Retinal pigment epithelial cell (primary cell): ENCODE results near the gene XXYLT1.

ENCODE experiments used
- DNase-seq: peaks from one replicate; pipeline ENCODE4 v3.0.0-alpha.2; 2010; ENCODE audit warnings: low read depth
- H3K4me3 ChIP-seq: 2 replicates; pipeline ENCODE4 v1.5.1; 2011; ENCODE audit warnings: mild to moderate bottlenecking, low read length, control low read depth, moderate library complexity
- CTCF ChIP-seq: conservative IDR thresholded peaks from 2 replicates; pipeline ENCODE4 v1.5.1; 2011; ENCODE audit warnings: low read depth, low read length, control low read depth, inconsistent platforms

Gene XXYLT1

DNA sequence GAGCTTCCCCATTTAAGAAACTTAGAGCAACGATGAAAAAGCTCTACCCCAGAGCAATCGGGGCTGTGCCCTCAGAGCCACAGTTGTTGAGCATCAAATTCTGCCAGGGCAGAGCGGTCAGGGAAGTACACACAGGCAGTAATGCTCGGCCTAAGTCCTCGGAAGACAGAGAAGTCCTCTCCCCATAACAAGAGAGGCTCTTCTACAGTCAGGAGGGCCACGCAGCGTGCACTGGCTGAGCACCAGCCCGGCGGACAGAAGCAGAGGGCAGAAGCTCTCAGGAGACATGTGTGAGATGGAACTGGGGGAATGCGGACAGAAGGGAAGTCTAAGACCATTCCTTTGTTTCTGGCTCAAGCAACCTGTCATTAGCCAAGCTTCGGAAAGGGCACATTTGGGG is 95.9 kb downstream of the XXYLT1 start:
- no peak for TF ChIP-seq CTCF
- no peak overlapping the region for H3K4me3 ChIP-seq
- no peak for DNase-seq

- DNase-seq: no peak
- H3K4me3 ChIP-seq: no peak overlapping the region
- TF ChIP-seq CTCF: no peak
Observed at GRCh38 chr3:195173657-195174056, 97.3 kb downstream of the XXYLT1 start.

- DNase-seq: no peak
- H3K4me3 ChIP-seq: no peak overlapping the region
- no peak for TF ChIP-seq CTCF
Observed at GRCh38 chr3:195172896-195173295, 98.1 kb downstream of the XXYLT1 start.

DNA sequence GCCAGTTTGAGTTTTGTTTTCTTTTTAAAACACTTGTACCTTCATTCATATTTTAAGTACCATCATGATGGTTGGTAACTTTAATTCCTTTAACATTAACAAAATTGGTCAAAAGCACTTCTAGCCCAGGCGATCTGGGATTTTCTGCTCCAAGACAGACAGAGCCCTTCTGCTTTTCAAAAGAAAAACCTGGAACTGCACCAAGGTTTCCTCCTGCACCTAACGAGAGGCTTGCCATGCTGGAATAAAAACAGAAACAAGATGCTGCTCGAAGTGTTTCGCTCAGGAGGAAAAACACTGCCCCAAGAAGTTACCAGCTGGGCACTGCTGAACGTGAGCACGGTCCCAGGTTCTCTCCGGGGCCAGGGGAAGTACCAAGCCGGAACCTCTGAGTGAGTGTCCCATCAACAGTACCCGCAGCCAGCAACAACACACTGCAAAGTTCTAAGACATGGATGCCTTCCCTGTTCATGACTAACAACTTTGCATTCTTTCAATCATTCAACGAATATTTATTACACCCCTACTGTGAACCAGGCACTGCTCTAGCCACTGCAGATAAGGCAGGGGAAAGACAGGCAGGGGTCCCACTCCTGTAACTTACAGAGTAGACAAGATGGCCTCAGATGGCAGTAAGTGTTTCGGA is 98.8 kb downstream of the XXYLT1 start:
- DNase-seq: no peak
- no peak for TF ChIP-seq CTCF
- no peak overlapping the region for H3K4me3 ChIP-seq

GRCh38 chr3:195171093-195171873 is 99.7 kb downstream of the XXYLT1 start:
- DNase-seq: no peak
- H3K4me3 ChIP-seq: no peak overlapping the region
- TF ChIP-seq CTCF: no peak

DNA sequence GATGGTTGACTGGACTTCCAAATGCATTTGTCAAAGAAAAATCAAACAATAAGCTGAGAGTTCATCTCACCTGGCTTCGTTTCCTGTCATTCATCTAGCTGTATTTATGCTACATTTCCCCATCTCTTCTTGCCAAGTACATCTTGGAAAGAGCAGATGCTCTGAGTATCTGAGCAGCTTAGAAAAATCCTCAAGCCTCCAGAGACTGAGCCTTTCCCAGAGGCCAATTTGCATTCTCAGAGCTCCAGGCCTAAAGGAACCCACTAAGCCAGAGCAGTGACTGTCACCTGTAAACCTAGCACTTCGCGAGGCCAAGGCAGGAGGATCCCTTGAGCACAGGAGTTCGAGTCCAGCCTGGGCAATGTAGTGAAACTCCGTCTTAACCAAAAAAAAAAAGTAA is 100.5 kb downstream of the XXYLT1 start:
- TF ChIP-seq CTCF: no peak
- H3K4me3 ChIP-seq: no peak overlapping the region
- DNase-seq: no peak

- DNase-seq: no peak
- no peak overlapping the region for H3K4me3 ChIP-seq
- TF ChIP-seq CTCF: no peak
Observed at GRCh38 chr3:195169011-195169649, 101.8 kb downstream of the XXYLT1 start.
